Body of pancreas (tissue), 4 donors: Measurements from ENCODE around the gene HYAL1. TPM values are rescaled to one million over a fixed set of nuclear protein-coding genes. Genes with fewer than 3 reads are reported as not detected.

Source experiments
- ATAC-seq: fragments of 150-250 bp; one replicate; pipeline ENCODE4 v1.9.1; 2016
- DNase-seq, 4 donors: peaks; one replicate each; pipeline ENCODE4 v3.0.0-alpha.2; 2019
- H3K27ac ChIP-seq, 4 donors: fragments of 200-600 bp; sonication (generic); 1 replicate in 3 of 4; 2 replicates in 1 of 4; pipeline versions ENCODE4 v1.5.1 to v1.6.1; 2016 to 2019; ENCODE audit warnings: mild to moderate bottlenecking in 1 of 4, mixed read lengths in 1 of 4, moderate library complexity in 1 of 4
- H3K27me3 ChIP-seq, 2 donors: fragments of 200-600 bp; sonication (generic); one replicate each; pipeline ENCODE4 v1.6.0; 2016; ENCODE audit warnings: mild to moderate bottlenecking in 1 of 2
- H3K36me3 ChIP-seq, 2 donors: fragments of 200-600 bp; sonication (generic); replicated peaks in 1 of 2; 2 replicates each; pipeline ENCODE4 v1.5.1; 2016; ENCODE audit warnings: low read depth in 2 of 2; ENCODE audit not compliant: insufficient read depth in 1 of 2
- H3K4me1 ChIP-seq: fragments of 200-600 bp; sonication (generic); one replicate; pipeline ENCODE4 v1.6.0; 2016
- H3K4me3 ChIP-seq, 2 donors: fragments of 200-600 bp; sonication (generic); 1 replicate in 1 of 2; 2 replicates in 1 of 2; pipeline ENCODE4 v1.5.1; 2016 to 2019
- H3K9me3 ChIP-seq, 3 donors: fragments of 200-600 bp; sonication (generic); 1 replicate in 2 of 3; 2 replicates in 1 of 3; pipeline ENCODE4 v1.5.1; 2016
- POLR2A ChIP-seq, 3 donors: fragments of 450-650 bp; IDR thresholded peaks; one replicate each; pipeline ENCODE4 v1.6.1; 2016; ENCODE audit warnings: antibody characterized with exemption in 3 of 3, mild to moderate bottlenecking in 2 of 3
- WGBS, 2 donors: methylation state at CpG; one replicate each; pipeline ENCODE4 v1.1.5; 2017; 5-methylcytosine and 5-hydroxymethylcytosine counted together
- intact Hi-C: fragments of 100-400 bp; cut with DNase I; formaldehyde crosslinking; loops from one replicate; pipeline ENCODE4 v1.15.1; 2023
- total RNA-seq, 2 donors: library from RNA; depleted of rRNA; stranded (reverse); fragments of >200 nt; gene quantifications; one replicate each; pipeline ENCODE4 v1.1.0, GENCODE V29; 2016
- TF ChIP-seq, protein P1 (sequence below), 7 experiments: fragments of 450-650 bp in 4 of 7; fragments of 200-600 bp in 3 of 7; sonication (generic) in 3 of 7; IDR thresholded peaks; one replicate each; pipeline ENCODE4 v1.5.1; 2016 to 2019; ENCODE audit warnings: antibody characterized with exemption in 7 of 7

The HYAL1 gene
- total RNA-seq, 2 donors from 2014 or later = 13.0 to 20.4 TPM

DNA sequence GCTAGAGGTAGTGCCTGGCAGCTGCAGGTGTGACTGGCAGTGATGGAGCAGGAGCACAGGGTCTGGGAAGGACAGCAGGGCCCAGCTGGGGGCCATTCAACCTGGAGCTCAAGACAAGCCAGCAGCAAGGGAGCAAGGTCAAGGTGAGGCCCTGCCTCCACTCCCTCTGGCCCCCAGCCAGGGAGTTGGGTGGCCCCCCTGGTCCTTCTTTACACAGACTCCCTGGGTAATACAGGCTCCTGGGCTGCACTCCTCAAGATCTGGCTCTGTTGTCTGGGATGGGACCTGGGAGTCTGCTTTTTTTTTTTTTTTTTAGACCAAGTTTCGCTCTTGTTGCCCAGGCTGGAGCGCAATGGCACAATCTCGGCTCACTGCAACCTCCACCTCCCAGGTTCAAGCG is 52.9 kb downstream of the HYAL1 start:
- Histone ChIP-seq H3K36me3 (peaks cover 0 to 2% of the 10 kb centered on the region in 2 donors), H3K27ac (no peak overlapping the region), H3K9me3 (no peaks in the 10 kb centered on the region), H3K4me1 (peaks cover 31% of the 10 kb centered on the region), H3K4me3 (no peak overlapping the region), H3K27me3 (no peaks in the 10 kb centered on the region)
- DNase-seq (no peak), ATAC-seq (no peak)
- 94 to 95% methylated on average over 4 of the region's 4 CpGs for WGBS, 2 donors
- intact Hi-C loops = no loop called here
- no peak for TF ChIP-seq POLR2A (IDR thresholded peaks at IDR 0.05)
- TF ChIP-seq, protein P1, sequence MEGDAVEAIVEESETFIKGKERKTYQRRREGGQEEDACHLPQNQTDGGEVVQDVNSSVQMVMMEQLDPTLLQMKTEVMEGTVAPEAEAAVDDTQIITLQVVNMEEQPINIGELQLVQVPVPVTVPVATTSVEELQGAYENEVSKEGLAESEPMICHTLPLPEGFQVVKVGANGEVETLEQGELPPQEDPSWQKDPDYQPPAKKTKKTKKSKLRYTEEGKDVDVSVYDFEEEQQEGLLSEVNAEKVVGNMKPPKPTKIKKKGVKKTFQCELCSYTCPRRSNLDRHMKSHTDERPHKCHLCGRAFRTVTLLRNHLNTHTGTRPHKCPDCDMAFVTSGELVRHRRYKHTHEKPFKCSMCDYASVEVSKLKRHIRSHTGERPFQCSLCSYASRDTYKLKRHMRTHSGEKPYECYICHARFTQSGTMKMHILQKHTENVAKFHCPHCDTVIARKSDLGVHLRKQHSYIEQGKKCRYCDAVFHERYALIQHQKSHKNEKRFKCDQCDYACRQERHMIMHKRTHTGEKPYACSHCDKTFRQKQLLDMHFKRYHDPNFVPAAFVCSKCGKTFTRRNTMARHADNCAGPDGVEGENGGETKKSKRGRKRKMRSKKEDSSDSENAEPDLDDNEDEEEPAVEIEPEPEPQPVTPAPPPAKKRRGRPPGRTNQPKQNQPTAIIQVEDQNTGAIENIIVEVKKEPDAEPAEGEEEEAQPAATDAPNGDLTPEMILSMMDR (IDR thresholded peaks at IDR 0.05) = no peak

Other genes with a start within 250 kb of the HYAL1 start
- gene RBM5, start 214.7 kb downstream of the HYAL1 start, total RNA-seq = 100 to 1,000 TPM; 139 to 308 TPM
- 10 to 100 TPM in 1 of 2 donors, 1 to 10 TPM in 1; 5.2 to 25.4 TPM for gene SEMA3F, start 148.2 kb downstream of the HYAL1 start, total RNA-seq
- not detected for gene GNAT1, start 112.0 kb downstream of the HYAL1 start, total RNA-seq
- gene SLC38A3, start 98.3 kb downstream of the HYAL1 start, total RNA-seq = 10 to 100 TPM in 1 of 2 donors, 1 to 10 TPM in 1; 4.6 to 48.0 TPM
- gene GNAI2, start 67.4 kb downstream of the HYAL1 start, total RNA-seq = 10 to 100 TPM; 46.2 to 53.7 TPM
- gene SEMA3B, start 34.4 kb downstream of the HYAL1 start, total RNA-seq = 100 to 1,000 TPM in 1 of 2 donors, 10 to 100 TPM in 1; 71.1 to 116 TPM
- gene LSMEM2, start 24.5 kb downstream of the HYAL1 start, total RNA-seq = not detected
- 100 to 1,000 TPM in 1 of 2 donors, 10 to 100 TPM in 1; 75.8 to 103 TPM for gene IFRD2, start 11.1 kb downstream of the HYAL1 start, total RNA-seq
- gene HYAL3, start 4.2 kb downstream of the HYAL1 start, total RNA-seq = 1 to 10 TPM in 1 of 2 donors, under 1 TPM in 1; 0.99 to 2.3 TPM
- 10 to 100 TPM in 1 of 2 donors, 1 to 10 TPM in 1; 4.4 to 11.2 TPM for gene NAA80, start 4.2 kb downstream of the HYAL1 start, total RNA-seq
- gene HYAL2, start 19.2 kb upstream of the HYAL1 start, total RNA-seq = 10 to 100 TPM; 35.6 to 48.3 TPM
- 10 to 100 TPM; 12.9 to 31.6 TPM for gene TUSC2, start 24.6 kb upstream of the HYAL1 start, total RNA-seq
- 10 to 100 TPM; 26.7 to 30.0 TPM for gene RASSF1, start 37.3 kb upstream of the HYAL1 start, total RNA-seq
- 1 to 10 TPM; 1.3 to 2.3 TPM for gene ZMYND10, start 42.2 kb upstream of the HYAL1 start, total RNA-seq
- 10 to 100 TPM; 27.0 to 30.9 TPM for gene NPRL2, start 47.2 kb upstream of the HYAL1 start, total RNA-seq
- gene CYB561D2, start 47.3 kb upstream of the HYAL1 start, total RNA-seq = 10 to 100 TPM; 11.4 to 29.0 TPM
- gene TMEM115, start 55.9 kb upstream of the HYAL1 start, total RNA-seq = 10 to 100 TPM; 39.4 to 54.1 TPM
- gene CACNA2D2, start 200.1 kb upstream of the HYAL1 start, total RNA-seq = 1 to 10 TPM; 1.3 TPM